Liver (tissue), 9 donors: Measurements from ENCODE around the gene IL7R. TPM values are rescaled to one million over a fixed set of nuclear protein-coding genes. Genes with fewer than 3 reads are reported as not detected.

Experiments
- DNase-seq: peaks from one replicate; pipeline ENCODE4 v3.0.0-alpha.2; 2017; ENCODE audit warnings: low spot score
- H3K27ac ChIP-seq, 2 donors: one replicate each; pipeline ENCODE4 v1.7.0; 2013; ENCODE audit warnings: inconsistent platforms in 2 of 2, low read length in 2 of 2, control low read depth in 1 of 2, low read depth in 1 of 2, mild to moderate bottlenecking in 1 of 2
- H3K27me3 ChIP-seq, 4 donors: one replicate each; pipeline versions ENCODE4 v1.6.1 to v1.7.0; 2013; ENCODE audit warnings: low read length in 3 of 4, inconsistent platforms in 1 of 4, mild to moderate bottlenecking in 1 of 4, moderate library complexity in 1 of 4; ENCODE audit not compliant: control insufficient read depth in 4 of 4, insufficient read depth in 4 of 4
- H3K36me3 ChIP-seq, 4 donors: one replicate each; pipeline versions ENCODE4 v1.6.1 to v1.7.0; 2013; ENCODE audit warnings: low read length in 3 of 4, mild to moderate bottlenecking in 3 of 4, low read depth in 1 of 4, moderate library complexity in 1 of 4; ENCODE audit not compliant: control insufficient read depth in 4 of 4, insufficient read depth in 3 of 4
- H3K4me1 ChIP-seq, 4 donors: one replicate each; pipeline versions ENCODE4 v1.6.1 to v1.7.0; 2013; ENCODE audit warnings: low read length in 3 of 4, mild to moderate bottlenecking in 3 of 4, moderate library complexity in 1 of 4; ENCODE audit not compliant: control insufficient read depth in 4 of 4, insufficient read depth in 4 of 4
- H3K4me3 ChIP-seq, 3 donors: one replicate each; pipeline versions ENCODE4 v1.6.1 to v1.7.0; 2013; ENCODE audit warnings: low read length in 3 of 3, control low read depth in 1 of 3, low read depth in 1 of 3, mild to moderate bottlenecking in 1 of 3
- H3K9ac ChIP-seq, 2 donors: one replicate each; pipeline ENCODE4 v1.7.0; 2013; ENCODE audit warnings: low read length in 2 of 2, mild to moderate bottlenecking in 2 of 2, moderate library complexity in 2 of 2, control low read depth in 1 of 2, low read depth in 1 of 2
- H3K9me3 ChIP-seq, 4 donors: one replicate each; pipeline versions ENCODE4 v1.6.1 to v1.7.0; 2013; ENCODE audit warnings: low read length in 3 of 4; ENCODE audit not compliant: control insufficient read depth in 4 of 4
- EGR1 ChIP-seq, 2 donors: IDR thresholded peaks; 2 replicates each; pipeline ENCODE4 v1.6.1; 2016 to 2018; ENCODE audit warnings: antibody characterized with exemption in 2 of 2, low read depth in 2 of 2
- FOXA1 ChIP-seq: IDR thresholded peaks from 2 replicates; pipeline ENCODE4 v1.6.1; 2016; ENCODE audit warnings: antibody characterized with exemption
- FOXA2 ChIP-seq: IDR thresholded peaks from 2 replicates; pipeline ENCODE4 v1.6.1; 2016; ENCODE audit warnings: antibody characterized with exemption
- HNF4G ChIP-seq: IDR thresholded peaks from 2 replicates; pipeline ENCODE4 v1.6.1; 2016; ENCODE audit warnings: antibody characterized with exemption
- NR2F2 ChIP-seq: IDR thresholded peaks from 2 replicates; pipeline ENCODE4 v1.6.1; 2016; ENCODE audit warnings: antibody characterized with exemption
- RAD21 ChIP-seq, 2 donors: IDR thresholded peaks; 2 replicates each; pipeline ENCODE4 v1.6.1; 2016; ENCODE audit warnings: antibody characterized with exemption in 2 of 2, mild to moderate bottlenecking in 2 of 2
- REST ChIP-seq: IDR thresholded peaks from 2 replicates; pipeline ENCODE4 v1.6.1; 2016; ENCODE audit warnings: antibody characterized with exemption, mild to moderate bottlenecking
- RXRA ChIP-seq, 2 donors: IDR thresholded peaks; 2 replicates each; pipeline ENCODE4 v1.6.1; 2017 to 2018; ENCODE audit warnings: antibody characterized with exemption in 2 of 2, mild to moderate bottlenecking in 1 of 2
- SP1 ChIP-seq: IDR thresholded peaks from 2 replicates; pipeline ENCODE4 v1.6.1; 2018; ENCODE audit warnings: antibody characterized with exemption, mild to moderate bottlenecking
- YY1 ChIP-seq: IDR thresholded peaks from 2 replicates; pipeline ENCODE4 v1.6.1; 2016; ENCODE audit warnings: antibody characterized with exemption, mild to moderate bottlenecking
- whole genome bisulfite sequencing: extraction: QIAGEN DNeasy Blood & Tissue Kit; methylation state at CpG from one replicate; pipeline ENCODE4 v1.1.7; 2013; 5-methylcytosine and 5-hydroxymethylcytosine counted together
- polyA plus RNA-seq, 2 donors: library from polyadenylated mRNA; stranded (reverse) in 1 of 2; unstranded in 1 of 2; fragments of 200-250 nt in 1 of 2; fragments of >200 nt in 1 of 2; fragmentation: Nextera tagmentation in 1 of 2; extraction: Ambion mirVana in 1 of 2; gene quantifications; one replicate each; pipeline versions ENCODE4 v1.2.1 to v1.2.3, GENCODE V29; 2013 to 2015
- total RNA-seq, 2 donors: library from RNA; depleted of rRNA; stranded (reverse); fragments of >200 nt; gene quantifications; one replicate each; pipeline ENCODE4 v1.2.3, GENCODE V29; 2014
- TF ChIP-seq, protein P1 (sequence below): IDR thresholded peaks from 2 replicates; pipeline ENCODE4 v1.6.1; 2016; ENCODE audit warnings: antibody characterized with exemption
- TF ChIP-seq, protein P2 (sequence below): fragments of 150-350 bp; IDR thresholded peaks from 2 replicates; pipeline ENCODE4 v1.5.1; 2017; ENCODE audit warnings: improper control_type of control experiment, low read depth, low read length; ENCODE audit not compliant: missing input control
- TF ChIP-seq, protein P3 (sequence below): IDR thresholded peaks from 2 replicates; pipeline ENCODE4 v1.6.1; 2016; ENCODE audit warnings: antibody characterized with exemption
- TF ChIP-seq, protein P4 (sequence below): IDR thresholded peaks from 2 replicates; pipeline ENCODE4 v1.6.1; 2016; ENCODE audit warnings: antibody characterized with exemption
- donor health status: healthy.
- donor health status: healthy.
- donor health status: healthy.
- donor health status: healthy.
- donor health status: healthy.

The IL7R gene
- total and polyA plus RNA-seq, 4 donors: 1.0 to 5.4 (median 2.4) TPM

- Histone ChIP-seq H3K36me3 (no peaks in the 10 kb centered on the region), H3K9me3 (no peaks in the 10 kb centered on the region), H3K4me1 (peaks cover 0 to 11% (median 6%) of the 10 kb centered on the region in 4 donors), H3K4me3 (no peak overlapping the region), H3K27me3 (peaks cover 0 to 7% (median 2%) of the 10 kb centered on the region in 4 donors), H3K9ac (no peak overlapping the region), H3K27ac (no peak overlapping the region)
- WGBS: 56% methylated on average over 10 of the region's 10 CpGs
- no peak for DNase-seq
- TF ChIP-seq, protein P1, sequence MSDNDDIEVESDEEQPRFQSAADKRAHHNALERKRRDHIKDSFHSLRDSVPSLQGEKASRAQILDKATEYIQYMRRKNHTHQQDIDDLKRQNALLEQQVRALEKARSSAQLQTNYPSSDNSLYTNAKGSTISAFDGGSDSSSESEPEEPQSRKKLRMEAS: no peak
- no peak for TF ChIP-seq FOXA2
- TF ChIP-seq FOXA1: no peak
- no peak for TF ChIP-seq NR2F2
- TF ChIP-seq RAD21 (IDR thresholded peaks at IDR 0.05): no peak
- TF ChIP-seq YY1: no peak
- no peak for TF ChIP-seq REST
- no peak for TF ChIP-seq SP1
- TF ChIP-seq, protein P2, sequence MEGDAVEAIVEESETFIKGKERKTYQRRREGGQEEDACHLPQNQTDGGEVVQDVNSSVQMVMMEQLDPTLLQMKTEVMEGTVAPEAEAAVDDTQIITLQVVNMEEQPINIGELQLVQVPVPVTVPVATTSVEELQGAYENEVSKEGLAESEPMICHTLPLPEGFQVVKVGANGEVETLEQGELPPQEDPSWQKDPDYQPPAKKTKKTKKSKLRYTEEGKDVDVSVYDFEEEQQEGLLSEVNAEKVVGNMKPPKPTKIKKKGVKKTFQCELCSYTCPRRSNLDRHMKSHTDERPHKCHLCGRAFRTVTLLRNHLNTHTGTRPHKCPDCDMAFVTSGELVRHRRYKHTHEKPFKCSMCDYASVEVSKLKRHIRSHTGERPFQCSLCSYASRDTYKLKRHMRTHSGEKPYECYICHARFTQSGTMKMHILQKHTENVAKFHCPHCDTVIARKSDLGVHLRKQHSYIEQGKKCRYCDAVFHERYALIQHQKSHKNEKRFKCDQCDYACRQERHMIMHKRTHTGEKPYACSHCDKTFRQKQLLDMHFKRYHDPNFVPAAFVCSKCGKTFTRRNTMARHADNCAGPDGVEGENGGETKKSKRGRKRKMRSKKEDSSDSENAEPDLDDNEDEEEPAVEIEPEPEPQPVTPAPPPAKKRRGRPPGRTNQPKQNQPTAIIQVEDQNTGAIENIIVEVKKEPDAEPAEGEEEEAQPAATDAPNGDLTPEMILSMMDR: no peak
- TF ChIP-seq, protein P3, sequence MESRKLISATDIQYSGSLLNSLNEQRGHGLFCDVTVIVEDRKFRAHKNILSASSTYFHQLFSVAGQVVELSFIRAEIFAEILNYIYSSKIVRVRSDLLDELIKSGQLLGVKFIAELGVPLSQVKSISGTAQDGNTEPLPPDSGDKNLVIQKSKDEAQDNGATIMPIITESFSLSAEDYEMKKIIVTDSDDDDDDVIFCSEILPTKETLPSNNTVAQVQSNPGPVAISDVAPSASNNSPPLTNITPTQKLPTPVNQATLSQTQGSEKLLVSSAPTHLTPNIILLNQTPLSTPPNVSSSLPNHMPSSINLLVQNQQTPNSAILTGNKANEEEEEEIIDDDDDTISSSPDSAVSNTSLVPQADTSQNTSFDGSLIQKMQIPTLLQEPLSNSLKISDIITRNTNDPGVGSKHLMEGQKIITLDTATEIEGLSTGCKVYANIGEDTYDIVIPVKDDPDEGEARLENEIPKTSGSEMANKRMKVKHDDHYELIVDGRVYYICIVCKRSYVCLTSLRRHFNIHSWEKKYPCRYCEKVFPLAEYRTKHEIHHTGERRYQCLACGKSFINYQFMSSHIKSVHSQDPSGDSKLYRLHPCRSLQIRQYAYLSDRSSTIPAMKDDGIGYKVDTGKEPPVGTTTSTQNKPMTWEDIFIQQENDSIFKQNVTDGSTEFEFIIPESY: no peak
- TF ChIP-seq, protein P4, sequence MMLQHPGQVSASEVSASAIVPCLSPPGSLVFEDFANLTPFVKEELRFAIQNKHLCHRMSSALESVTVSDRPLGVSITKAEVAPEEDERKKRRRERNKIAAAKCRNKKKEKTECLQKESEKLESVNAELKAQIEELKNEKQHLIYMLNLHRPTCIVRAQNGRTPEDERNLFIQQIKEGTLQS: no peak
- TF ChIP-seq RXRA (IDR thresholded peaks at IDR 0.05): no peak
- TF ChIP-seq HNF4G: no peak
- no peak for TF ChIP-seq EGR1 (IDR thresholded peaks at IDR 0.05; ENCODE audit: low read depth in 2 of 2)
These were observed 67.6 kb downstream of the IL7R start for GRCh38 chr5:35924122-35924949.
